HG03460 (cell line): Measurements from ENCODE around the gene HES5.
A peak's percentile ranks its signal among the peaks of the same experiment; 100 is the strongest.

ENCODE experiments used
- ATAC-seq: cut with Tn5 transposase; IDR thresholded peaks from one replicate; pipeline ENCODE4 v1.9.1; 2021; ENCODE audit not compliant: unreplicated experiment

The HES5 gene

DNA sequence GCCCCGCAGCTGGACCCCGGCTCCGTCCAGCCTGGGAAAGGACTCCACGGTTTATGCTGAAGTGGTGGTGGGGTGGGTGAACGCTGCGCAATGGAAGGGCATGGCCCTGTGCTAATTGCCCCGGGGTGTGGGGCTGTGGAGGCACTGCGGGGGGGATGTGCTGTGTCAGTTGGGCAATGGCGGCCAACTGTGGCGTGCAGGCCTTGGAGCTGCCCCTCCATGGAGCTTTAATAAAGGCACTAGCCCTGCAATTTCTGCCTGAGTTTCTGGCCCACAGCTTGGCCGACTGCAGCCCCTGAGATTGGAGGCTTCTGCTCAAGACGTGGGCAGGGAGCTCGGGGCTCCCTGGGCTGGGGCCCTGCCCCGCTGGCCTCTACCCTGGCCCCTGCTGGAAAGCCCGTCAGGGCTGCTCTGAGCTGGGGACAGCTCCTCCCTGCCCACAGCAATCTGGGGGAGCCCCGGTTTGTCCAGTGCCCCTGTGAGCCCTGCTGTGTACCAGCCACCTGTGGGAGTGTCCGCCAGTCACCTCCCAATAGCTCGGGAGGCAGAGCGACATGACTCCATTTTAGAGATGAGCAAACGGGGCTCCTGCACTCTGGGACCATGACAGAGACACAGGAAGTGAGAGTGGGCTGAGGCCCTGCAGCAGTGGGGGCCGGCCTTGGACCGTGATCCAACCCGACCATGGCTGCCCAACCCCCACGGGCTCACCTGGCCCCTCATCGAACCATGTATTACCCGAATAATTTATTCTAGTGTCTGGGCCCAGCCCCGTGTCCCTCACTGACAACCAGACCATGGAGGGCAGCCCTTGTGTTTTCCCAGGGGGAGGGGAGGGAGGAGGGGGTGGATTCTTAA is 17.4 kb upstream of the HES5 start:
- peak; percentile 15 for ATAC-seq

DNA sequence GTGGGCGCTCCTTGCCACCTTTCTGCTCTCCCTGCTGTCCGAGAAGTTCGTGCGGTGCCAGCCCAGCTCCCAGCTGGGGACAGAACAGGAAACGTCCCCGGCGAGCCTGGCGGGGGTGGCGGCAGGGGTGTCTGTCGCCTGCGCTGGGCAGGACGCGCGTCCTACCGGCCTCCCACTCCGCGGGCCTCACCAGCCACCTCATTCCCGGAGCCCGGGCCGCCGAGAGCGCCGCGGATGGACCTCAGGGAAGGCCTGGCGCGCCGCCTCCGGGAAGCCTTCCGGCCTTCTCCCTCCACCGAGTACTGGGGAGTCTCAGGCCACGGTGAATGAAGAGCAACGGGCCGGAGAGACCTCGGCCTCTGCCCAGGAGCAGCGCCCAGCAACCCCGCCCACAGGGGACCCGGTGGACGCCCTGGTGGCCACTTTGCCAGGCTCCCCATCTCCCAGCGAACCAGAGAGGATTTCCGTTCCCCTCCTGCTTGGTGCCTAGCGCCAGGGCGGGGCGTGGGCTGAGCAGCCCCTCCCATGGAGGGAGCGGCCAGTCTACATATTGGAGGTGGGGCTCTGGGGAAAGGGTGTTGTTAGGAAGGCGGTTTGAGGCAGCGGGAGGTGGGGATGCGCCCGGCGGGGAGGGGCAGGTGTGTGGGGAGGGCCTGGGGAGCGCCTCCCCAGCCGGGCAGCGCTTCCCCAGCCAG is 16.6 kb upstream of the HES5 start:
- ATAC-seq = peak; percentile 31

- peak; percentile 24 for ATAC-seq
Measured at GRCh38 chr1:2545754-2546514, 15.9 kb upstream of the HES5 start.

DNA sequence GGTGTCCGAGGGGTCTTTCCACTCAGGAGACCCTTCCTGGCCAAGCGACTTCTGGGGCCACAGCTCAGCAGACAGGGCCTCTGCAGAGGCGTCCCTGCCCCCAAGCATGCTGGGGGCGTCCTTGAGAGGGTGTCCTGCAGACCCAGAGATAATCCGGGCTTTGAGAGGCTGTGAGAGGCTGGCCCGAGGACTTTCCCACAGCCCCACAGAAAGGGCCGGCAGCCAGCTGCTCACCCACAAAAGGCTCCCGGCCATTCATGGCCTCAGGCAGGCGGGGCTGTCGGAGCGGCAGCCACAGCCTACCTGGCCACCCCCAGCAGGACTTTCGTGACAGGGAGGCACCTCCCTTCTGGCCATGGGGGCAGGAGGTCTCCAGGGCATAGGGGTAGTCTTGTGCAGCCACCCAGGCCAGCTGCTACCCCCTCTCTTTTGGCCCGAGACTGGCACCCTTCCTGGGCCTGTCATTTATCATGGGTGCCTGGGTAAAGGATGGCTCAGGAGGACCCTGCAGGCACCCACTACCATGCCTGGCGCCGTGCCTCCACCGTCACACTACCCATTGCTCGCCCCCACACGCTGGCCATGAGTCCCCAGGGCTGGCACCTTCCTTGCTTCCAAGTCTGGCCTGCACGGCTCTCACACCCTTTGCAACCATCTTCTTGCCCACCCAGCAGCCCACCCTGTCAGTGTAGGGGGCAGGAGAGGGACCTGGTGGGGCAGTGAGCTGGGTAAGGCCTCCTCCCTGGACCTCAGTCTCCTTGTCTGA is 15.0 kb upstream of the HES5 start:
- ATAC-seq = no peak

DNA sequence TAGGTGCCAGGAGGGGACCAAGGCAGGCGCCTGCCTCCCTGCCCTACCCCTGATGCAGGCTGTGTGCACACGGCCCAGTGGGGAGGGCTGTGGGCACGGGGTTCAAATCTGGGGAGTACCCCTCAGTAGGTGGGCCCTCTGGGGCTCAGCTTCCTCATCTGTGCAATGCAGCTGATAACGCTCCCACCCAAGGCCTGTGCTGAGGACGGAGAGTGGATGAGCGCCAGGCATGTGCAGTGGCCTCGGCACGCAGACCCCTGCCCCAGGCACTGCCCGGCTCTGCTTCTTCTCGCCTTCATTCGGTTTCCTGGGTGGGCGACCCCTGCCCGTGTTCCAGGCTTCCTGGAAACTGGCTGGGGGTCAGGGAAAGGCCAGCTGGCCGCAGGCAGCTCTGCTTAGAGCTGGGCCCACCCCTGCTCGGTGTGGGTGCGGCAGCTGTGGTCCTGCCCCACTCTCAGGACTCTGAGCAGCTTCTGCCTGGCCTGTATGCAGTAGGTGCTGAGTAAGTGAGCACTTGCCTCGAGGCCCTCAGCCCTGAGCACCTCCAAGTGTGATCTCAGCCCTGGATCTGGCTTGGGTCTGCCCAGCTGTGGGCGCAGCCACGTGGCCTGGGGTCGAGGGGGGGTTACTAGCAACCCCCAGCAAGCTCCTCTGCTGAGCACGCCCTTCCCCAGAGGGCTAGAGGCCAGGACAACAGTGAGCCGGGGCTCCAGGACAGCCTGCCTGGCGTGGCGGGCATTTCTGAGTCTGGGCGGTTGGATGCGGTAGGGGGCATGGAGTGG is 14.2 kb upstream of the HES5 start:
- no peak for ATAC-seq

GRCh38 chr1:2543543-2544092 is 13.6 kb upstream of the HES5 start:
- no peak for ATAC-seq

DNA sequence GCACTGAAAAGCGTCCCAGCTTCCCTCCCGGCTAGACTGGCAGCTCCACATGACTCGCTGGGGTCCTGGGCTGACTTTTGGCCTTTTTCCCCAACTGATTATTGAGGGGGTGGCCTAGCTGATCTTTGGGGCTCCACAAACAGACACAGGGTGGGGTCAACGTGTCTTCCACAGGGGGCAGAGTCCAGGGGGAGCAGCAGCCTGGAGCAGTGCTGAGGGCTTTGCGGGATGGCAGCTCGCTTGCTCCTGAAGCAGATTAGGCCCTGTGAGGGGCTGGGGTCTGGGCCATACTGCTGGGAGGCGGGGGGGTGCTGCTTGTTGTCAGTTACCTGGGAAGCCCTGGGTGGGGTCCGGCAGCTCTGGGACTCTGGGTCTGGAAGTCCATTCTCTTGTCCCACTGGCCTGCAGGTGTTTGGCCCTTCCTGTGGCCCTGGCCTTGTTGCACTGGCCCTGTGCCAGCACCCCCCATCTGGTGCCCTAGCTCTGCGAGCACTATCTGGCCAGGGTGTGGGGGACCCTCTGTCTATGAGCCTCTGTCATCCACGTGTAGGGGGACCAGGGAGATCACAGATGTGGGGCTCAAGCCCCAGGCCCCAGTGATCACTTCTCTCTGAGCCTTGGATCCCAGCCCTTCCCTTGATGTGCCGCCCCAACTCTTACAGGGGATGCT is 12.3 kb upstream of the HES5 start:
- ATAC-seq = no peak

DNA sequence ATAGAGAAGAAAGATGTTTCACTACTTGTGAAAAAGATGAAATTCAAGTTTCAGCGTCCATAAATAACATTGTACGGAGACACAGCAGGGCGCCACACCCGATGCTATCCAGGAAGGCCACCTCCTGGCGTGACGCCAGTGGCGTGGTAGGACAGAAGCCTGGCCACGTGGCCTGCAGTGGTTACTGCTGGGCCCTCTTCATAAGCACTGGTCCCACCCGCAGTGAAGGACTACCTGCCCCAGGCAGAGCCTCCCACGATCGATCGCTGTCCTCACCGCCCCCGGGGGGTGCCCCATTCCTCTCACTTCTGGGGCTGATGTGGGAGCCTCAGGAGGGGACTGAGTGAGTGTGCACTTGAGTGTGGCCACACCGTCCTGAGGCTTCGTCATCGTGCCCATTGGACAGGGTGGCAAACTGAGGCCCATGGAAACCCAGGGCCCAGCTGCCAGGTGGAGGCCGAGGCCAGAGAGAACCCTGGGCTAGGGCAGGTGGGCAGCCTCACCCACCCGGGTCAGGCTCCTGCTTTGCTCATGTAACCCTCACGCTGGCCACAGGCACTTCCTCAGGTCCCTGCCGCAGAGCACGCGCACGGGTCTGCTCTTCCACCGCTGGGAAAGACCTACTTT is 11.7 kb upstream of the HES5 start:
- no peak for ATAC-seq

DNA sequence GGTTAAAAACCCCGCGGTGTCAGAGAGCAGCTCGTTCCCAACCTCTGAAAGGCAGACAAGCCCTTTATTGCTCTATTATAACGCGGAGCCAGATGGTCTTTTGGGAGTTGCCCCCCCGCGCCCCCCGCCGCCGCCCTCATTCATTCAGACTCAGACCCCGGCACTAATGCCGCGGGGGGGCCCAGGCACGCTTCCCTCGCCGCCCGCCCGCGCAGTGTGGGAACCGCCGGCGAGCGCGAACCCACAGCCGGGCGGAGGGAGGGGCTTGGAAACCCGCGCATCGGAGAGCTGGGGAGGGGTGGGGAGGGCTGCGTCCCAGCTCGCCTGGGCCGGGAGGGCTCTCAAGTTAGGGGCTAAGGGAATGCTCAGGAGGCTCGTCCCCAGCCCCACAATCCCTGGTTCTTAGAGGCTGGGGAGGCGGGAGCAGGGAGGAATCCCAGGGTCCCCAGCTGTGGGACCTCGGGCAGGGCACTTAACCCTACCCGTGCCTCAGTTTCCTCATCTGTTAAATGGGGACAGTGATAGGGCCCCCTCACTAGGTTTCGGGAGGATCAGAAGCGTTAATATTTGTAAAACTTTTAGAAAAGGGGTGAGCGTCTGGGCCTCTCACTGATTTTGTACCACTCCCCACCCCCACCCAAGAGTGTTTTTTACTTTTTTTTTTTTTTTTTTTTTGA is 10.9 kb upstream of the HES5 start:
- no peak for ATAC-seq

DNA sequence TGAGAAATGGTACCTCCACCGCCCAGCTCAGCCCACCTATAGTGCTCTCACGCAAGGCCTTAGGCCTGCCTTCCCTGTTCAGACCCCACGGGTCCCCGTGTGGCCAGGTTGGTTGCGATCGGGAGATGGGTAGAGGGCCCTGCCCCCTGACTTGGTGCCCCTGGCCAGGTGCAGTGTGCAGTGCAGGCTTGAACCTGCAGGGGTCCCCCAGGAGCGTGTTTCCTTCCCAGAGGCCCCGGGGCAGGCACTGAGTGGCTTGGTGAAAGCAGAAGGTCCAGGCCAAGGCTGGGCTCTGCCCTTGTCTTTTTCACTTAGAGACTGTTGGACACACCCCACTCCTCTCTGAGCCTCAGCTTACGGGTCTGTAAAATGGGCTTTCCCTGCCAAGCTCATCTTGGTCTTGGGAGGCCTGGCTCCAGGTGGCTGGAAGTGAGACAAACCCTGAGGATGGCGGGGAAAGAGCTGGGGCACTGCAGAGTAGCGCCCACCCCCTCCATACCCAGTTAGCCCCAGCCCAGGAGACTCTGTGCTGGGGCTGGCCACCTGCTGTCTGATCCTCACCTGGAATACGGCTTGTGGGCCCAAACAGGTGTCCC is 9.3 kb upstream of the HES5 start:
- no peak for ATAC-seq

GRCh38 chr1:2538872-2539271 is 8.8 kb upstream of the HES5 start:
- no peak for ATAC-seq

DNA sequence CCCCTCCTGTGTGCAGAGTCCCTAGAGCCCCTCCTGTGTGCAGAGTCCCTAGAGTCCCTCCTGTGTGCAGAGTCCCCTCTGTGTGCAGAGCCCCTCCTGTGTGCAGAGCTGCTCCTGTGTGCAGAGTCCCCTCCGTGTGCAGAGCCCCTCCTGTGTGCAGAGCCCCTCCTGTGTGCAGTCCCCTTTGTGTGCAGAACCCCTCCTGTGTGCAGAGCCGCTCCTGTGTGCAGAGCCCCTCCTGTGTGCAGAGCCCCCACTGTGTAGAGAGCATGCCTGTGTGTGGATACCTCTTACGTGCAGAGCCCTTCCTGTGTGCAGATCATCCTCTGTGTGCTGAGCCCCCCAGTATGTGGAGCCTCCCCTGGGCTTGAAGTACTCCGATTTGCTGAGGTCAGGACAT is 8.3 kb upstream of the HES5 start:
- ATAC-seq = no peak

GRCh38 chr1:2537784-2538115 is 7.7 kb upstream of the HES5 start:
- no peak for ATAC-seq

DNA sequence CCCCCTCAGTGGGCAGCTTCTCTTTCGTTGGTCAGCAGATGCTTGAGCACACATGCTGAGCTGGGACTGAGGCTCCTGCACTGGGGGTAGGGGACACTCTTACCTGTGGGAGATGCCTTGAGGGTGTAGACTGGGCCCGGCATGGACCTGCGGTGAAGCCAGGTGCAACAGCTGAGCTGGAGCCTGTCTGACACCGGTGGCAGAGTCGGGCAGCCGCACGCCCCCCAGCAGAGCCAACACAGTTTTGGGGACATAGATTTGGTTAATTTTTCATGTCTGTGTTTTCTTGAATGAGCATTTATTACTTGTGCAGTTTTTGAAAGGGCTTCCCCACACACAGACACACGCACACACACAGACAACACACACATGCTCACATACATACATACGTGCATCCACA is 5.9 kb upstream of the HES5 start:
- no peak for ATAC-seq

- no peak for ATAC-seq
Measured at GRCh38 chr1:2535455-2535854, 5.4 kb upstream of the HES5 start.

DNA sequence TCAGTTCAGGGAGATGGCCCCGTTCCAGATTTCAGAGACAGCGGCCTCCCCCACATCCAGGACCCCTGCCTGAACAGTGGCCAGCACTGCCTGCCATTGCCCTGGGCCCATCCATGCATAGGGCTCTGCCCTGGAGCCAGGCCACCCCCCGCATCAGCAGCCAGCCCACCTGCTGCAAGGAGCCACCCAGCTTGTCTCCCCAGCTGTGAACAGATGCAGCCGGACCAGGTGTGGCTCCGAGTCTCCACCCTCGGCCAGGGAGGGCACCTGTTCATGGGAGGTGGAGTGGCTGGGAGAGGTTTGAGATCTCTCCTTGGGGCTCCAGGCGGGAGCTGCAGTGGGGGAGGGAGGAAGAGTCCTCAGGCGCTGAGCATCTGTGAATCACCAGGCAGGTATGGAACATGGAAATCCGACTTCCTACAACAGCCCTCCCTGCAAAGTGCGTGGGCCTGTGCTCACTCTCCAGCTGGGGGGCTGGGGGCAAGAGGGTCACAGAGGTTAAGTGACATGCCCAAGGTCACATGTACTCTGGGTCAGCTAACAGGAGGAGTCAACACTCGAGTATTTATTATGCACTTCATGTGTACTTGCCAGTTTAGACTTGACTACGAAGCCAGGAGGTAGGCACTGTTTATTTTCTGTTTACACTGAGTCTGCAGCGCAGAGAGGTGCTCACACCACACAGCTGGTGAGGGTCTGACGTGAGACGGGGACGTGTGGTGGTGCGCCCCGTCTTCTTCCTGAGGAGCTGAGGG is 4.8 kb upstream of the HES5 start:
- ATAC-seq = no peak

DNA sequence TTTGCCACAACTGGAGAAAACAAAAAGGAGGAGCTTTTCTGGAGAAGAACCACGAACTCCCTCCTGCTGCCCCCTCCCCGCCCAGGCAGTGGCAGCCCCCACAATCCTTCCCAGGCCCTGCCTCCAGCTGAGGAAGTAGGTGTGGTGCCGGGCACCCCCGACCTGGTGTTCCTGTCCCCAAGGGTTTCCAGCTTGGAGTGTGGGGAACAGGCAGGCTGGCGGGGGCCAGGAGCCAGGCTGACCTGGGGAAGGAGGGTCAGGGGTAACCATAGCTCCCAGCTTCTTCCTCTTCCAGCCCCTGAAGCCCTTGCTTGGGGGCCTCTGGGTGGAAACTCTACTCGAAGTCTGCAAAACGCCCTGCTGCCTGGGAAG is 4.2 kb upstream of the HES5 start:
- no peak for ATAC-seq

DNA sequence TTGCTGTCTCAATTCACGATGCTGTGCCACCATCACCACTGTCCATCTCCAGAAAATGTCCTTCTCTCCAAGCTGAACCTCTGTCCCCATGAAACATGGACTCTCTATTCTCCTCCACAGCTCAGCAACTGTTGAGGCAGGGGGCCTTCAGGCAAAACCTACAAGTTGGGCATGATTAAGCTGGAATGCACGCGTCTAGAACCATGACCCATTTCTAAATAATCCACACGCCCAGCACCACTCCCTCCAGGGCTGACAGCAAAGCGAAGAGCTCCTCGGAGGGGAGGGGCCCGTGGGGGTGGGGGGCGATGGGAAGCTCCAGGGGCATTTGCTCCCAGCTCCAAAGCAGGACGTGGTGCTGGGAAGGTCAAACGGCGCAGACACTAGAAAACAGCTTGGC is 3.3 kb upstream of the HES5 start:
- ATAC-seq = no peak
